Measurements from ENCODE around the gene RADIL. TPM values are rescaled to one million over a fixed set of nuclear protein-coding genes. Genes with fewer than 3 reads are reported as not detected.

The RADIL gene
- total and polyA plus RNA-seq, 2 donors (not counting 1 experiment from before 2014, with no cell fraction given) = not detected

GRCh38 chr7:4785371-4785770, 98.1 kb downstream of the RADIL start:
- TF ChIP-seq EZH2 (IDR thresholded peaks at IDR 0.05; ENCODE audit: borderline replicate concordance, insufficient read depth, low read depth, low read length, poor library complexity, severe bottlenecking) = no peak
- no peak for TF ChIP-seq CTCF (IDR thresholded peaks at IDR 0.05)
- Histone ChIP-seq H3K4me1 (ENCODE audit: control insufficient read depth in 2 of 2, insufficient read depth in 2 of 2, low read length in 2 of 2) (no peaks in the 10 kb centered on the region), H2AFZ (ENCODE audit: insufficient read depth, low read depth, low read length, poor library complexity, severe bottlenecking) (no peak overlapping the region), H3K9me3 (ENCODE audit: control extremely low read depth in 1 of 3, control insufficient read depth in 2 of 3, insufficient read depth in 1 of 3, low read length in 2 of 3) (no peaks in the 10 kb centered on the region), H3K27ac (ENCODE audit: low read length in 2 of 2) (no peak overlapping the region), H3K36me3 (replicated peaks in 1 of 2; ENCODE audit: control extremely low read depth in 1 of 2, control insufficient read depth in 1 of 2, extremely low read depth in 1 of 2, insufficient read depth in 2 of 2, low read length in 1 of 2) (peaks cover 8 to 76% of the 10 kb centered on the region in 2 experiments), H3K4me2 (replicated peaks; ENCODE audit: low read depth, low read length, poor library complexity, severe bottlenecking) (no peak overlapping the region), H3K27me3 (replicated peaks in 1 of 4; ENCODE audit: control extremely low read depth in 1 of 4, control insufficient read depth in 3 of 4, insufficient read depth in 4 of 4, low read length in 3 of 4) (no peaks in the 10 kb centered on the region), H3K4me3 (ENCODE audit: control extremely low read depth in 1 of 5, extremely low read depth in 1 of 5, insufficient read depth in 1 of 5, low read depth in 2 of 5, low read length in 4 of 5) (no peak overlapping the region), H3K79me2 (ENCODE audit: control insufficient read depth, insufficient read depth, low read length) (peaks cover 25% of the 10 kb centered on the region), H3K9ac (ENCODE audit: low read length) (no peak overlapping the region), H4K20me1 (ENCODE audit: control insufficient read depth, insufficient read depth, low read length, poor library complexity, severe bottlenecking) (peaks cover 57% of the 10 kb centered on the region)
- peaks cover 2% of the 10 kb centered on the region for H3K4me1 Mint-ChIP-seq
- ChIA-PET POLR2A (no interaction called here), CTCF (no interaction called here)
- no peaks in the 10 kb centered on the region for H3K9me3 Mint-ChIP-seq (ENCODE audit: insufficient read depth)
- ATAC-seq (ENCODE audit: low read depth) (no peak), DNase-seq (no peak)
- no peak overlapping the region for H3K27ac Mint-ChIP-seq
- 99% methylated on average over 18 of the region's 20 CpGs for WGBS (ENCODE audit: insufficient coverage)
- H3K4me3 Mint-ChIP-seq = no peak overlapping the region
- no peaks in the 10 kb centered on the region for H3K27me3 Mint-ChIP-seq
- intact Hi-C loops (cut with micrococcal nuclease) = no loop called here

GRCh38 chr7:4784799-4785198, 98.7 kb downstream of the RADIL start:
- ATAC-seq (ENCODE audit: low read depth) (no peak), DNase-seq (no peak)
- TF ChIP-seq EZH2 (IDR thresholded peaks at IDR 0.05; ENCODE audit: borderline replicate concordance, insufficient read depth, low read depth, low read length, poor library complexity, severe bottlenecking) (no peak), CTCF (IDR thresholded peaks at IDR 0.05) (no peak)
- Mint-ChIP-seq H3K9me3 (ENCODE audit: insufficient read depth) (no peaks in the 10 kb centered on the region), H3K4me1 (peaks cover 2% of the 10 kb centered on the region), H3K27ac (no peak overlapping the region), H3K27me3 (no peaks in the 10 kb centered on the region), H3K4me3 (no peak overlapping the region)
- H3K79me2 ChIP-seq (ENCODE audit: control insufficient read depth, insufficient read depth, low read length) = peaks cover 30% of the 10 kb centered on the region
- no peak overlapping the region for H3K4me3 ChIP-seq (ENCODE audit: control extremely low read depth in 1 of 5, extremely low read depth in 1 of 5, insufficient read depth in 1 of 5, low read depth in 2 of 5, low read length in 4 of 5)
- H3K9ac ChIP-seq (ENCODE audit: low read length) = no peak overlapping the region
- no peak overlapping the region for H3K4me2 ChIP-seq (replicated peaks; ENCODE audit: low read depth, low read length, poor library complexity, severe bottlenecking)
- no peaks in the 10 kb centered on the region for H3K4me1 ChIP-seq (ENCODE audit: control insufficient read depth in 2 of 2, insufficient read depth in 2 of 2, low read length in 2 of 2)
- H3K27ac ChIP-seq (ENCODE audit: low read length in 2 of 2) = no peak overlapping the region
- peaks cover 62% of the 10 kb centered on the region for H4K20me1 ChIP-seq (ENCODE audit: control insufficient read depth, insufficient read depth, low read length, poor library complexity, severe bottlenecking)
- CTCF ChIA-PET = no interaction called here
- peaks cover 8 to 72% of the 10 kb centered on the region in 2 experiments for H3K36me3 ChIP-seq (replicated peaks in 1 of 2; ENCODE audit: control extremely low read depth in 1 of 2, control insufficient read depth in 1 of 2, extremely low read depth in 1 of 2, insufficient read depth in 2 of 2, low read length in 1 of 2)
- no peaks in the 10 kb centered on the region for H3K9me3 ChIP-seq (ENCODE audit: control extremely low read depth in 1 of 3, control insufficient read depth in 2 of 3, insufficient read depth in 1 of 3, low read length in 2 of 3)
- WGBS (ENCODE audit: insufficient coverage) = 97% methylated on average over 19 of the region's 19 CpGs
- no peaks in the 10 kb centered on the region for H3K27me3 ChIP-seq (replicated peaks in 1 of 4; ENCODE audit: control extremely low read depth in 1 of 4, control insufficient read depth in 3 of 4, insufficient read depth in 4 of 4, low read length in 3 of 4)
- POLR2A ChIA-PET = no interaction called here
- intact Hi-C loops (cut with micrococcal nuclease) = no loop called here
- no peak overlapping the region for H2AFZ ChIP-seq (ENCODE audit: insufficient read depth, low read depth, low read length, poor library complexity, severe bottlenecking)
